ENCODE results near the gene CNOT4. TPM values are rescaled to one million over a fixed set of nuclear protein-coding genes. Genes with fewer than 3 reads are reported as not detected.

The CNOT4 gene, protein sequence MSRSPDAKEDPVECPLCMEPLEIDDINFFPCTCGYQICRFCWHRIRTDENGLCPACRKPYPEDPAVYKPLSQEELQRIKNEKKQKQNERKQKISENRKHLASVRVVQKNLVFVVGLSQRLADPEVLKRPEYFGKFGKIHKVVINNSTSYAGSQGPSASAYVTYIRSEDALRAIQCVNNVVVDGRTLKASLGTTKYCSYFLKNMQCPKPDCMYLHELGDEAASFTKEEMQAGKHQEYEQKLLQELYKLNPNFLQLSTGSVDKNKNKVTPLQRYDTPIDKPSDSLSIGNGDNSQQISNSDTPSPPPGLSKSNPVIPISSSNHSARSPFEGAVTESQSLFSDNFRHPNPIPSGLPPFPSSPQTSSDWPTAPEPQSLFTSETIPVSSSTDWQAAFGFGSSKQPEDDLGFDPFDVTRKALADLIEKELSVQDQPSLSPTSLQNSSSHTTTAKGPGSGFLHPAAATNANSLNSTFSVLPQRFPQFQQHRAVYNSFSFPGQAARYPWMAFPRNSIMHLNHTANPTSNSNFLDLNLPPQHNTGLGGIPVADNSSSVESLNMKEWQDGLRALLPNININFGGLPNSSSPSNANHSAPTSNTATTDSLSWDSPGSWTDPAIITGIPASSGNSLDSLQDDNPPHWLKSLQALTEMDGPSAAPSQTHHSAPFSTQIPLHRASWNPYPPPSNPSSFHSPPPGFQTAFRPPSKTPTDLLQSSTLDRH
- total RNA-seq (2014; rRNA removed; shearing (Covaris generic)), result 15.2 and 15.3 TPM in 2 replicates
- polyA plus RNA-seq (2014; cell fraction: nucleus; rRNA removed), result 3.3 and 4.0 TPM in 2 replicates

DNA sequence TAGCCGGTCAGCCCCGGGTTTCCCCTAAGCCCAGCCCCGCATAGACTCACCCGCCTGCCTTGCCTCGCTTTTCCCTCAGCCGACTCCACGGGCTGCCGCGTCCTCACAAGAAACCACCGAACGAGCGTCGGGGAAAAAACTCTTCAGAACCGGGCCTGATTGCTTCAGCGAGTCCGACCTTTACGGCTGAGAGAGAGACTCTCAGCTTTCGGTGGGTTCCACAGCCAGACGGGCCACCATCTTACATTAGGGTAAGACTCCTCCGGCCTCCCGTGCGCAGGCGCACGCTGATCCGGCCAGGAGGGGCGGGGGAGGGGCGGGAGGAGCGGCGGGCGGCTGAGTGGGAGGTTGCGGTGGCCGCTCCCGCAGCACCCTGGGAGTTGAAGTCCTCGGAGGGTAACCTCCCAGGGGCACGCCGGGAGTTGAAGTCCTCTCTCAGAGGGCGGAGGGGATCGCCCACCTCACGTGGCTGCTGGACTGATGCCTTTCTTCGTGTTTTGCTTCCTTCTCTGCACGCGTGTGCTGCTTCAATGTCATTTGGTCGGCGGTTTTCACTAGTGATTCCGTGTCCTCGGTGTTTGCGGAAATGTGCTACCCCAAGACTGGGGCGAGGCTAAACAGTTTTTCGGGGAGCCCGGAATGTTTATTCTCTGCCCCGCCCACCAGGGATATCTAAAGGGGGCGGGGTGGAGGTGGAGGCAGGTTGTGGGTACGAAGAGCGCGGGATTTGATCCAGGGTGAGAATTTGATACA lies at the start of gene CNOT4:
TSS of gene CNOT4 (minus strand) at position 264 of the 753 bp plus-strand sequence. CDS start 71,771 bp downstream, outside the sequence.
- DNase-seq (ENCODE audit: extremely low read depth, low read depth), result peak; percentile 95

DNA sequence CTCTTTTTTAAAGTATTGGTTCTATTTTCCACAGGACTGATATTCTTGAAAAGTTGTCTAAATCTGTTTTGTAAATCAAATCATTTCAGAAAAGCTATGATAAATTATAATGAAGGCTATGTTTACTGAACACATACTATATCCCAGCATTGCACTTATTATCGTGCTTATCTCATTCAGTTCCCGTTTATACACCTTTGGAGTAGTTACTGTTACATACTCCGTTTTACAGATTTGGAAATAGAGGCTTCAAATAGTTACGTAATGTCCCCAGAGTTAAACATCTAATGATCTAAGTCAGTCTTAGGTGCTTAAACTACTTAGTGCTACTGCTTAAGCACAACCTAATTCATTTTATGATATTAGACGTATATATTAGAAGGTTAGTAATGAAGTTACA lies 49.0 kb upstream of the CNOT4 start:
- DNase-seq (ENCODE audit: extremely low read depth, low read depth), result no peak

DNA sequence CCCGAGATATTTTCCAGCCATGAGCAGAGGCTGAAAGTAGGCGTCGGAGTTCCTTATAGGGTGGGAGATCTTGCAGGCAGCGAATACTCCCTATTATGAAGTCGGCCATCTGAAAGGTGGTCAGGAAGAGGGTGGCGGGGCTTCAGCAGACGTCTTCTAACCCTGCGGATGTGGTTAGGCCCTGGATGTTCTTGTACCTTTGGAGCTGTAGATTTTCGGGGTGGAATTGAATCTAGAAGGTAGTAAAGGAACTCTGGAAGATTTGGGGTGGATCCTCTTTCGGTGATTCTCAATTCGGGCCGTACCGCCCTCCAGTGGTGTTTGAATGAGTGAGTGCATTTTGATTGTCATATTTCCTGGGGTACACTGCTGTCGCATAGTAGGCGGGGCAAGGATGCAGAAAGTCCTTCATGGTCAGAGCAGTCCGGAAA lies 48.5 kb upstream of the CNOT4 start:
- DNase-seq (ENCODE audit: extremely low read depth, low read depth), result peak; percentile 69

DNA sequence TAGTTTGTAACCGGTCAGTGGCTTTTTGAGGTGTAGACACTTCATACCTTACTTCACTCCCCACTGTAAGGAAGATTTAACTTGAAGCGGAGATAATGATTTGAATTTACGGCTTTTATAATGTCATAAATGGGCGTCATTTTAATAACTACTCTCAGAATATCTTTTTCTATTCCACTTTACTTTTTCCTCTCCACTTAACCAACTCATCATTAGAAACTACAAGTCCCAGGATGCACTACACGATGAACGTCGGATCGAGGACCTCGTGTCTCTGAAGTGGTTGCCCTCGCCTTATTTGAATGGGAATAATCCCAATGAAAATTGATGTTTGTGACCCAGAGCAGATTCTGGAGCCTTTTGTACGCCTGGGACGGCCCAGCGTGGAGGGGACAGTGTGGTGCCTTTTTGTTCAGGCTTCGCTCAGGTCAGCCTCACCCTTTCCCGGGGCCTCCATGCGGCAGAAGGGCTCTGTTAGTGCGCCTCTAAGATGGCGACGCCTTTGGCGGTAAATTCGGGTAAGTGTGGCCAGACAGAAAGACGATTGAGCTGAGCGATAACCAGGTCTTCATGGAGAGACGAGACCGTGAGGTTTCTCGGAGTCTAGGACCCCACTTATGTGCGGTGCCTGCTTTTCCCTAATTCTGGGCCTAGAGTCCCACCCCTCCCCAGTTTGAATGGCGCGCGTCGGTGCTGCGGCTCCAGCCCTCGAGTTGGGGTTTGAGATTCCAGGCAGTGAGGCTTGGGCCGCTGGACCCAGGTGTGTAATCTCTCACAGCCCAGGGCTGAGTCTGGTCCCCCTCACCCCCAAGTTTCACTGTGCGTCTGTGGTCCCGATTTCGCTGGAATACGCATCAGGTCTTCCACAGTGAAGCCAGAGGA lies 47.8 kb upstream of the CNOT4 start, which contains the start of gene NUP205:
TSS of gene NUP205 (plus strand) at position 463 of the 882 bp plus-strand sequence. CDS start at position 491, 28 bp downstream.
- peak; percentile 79 for DNase-seq (ENCODE audit: extremely low read depth, low read depth)

DNA sequence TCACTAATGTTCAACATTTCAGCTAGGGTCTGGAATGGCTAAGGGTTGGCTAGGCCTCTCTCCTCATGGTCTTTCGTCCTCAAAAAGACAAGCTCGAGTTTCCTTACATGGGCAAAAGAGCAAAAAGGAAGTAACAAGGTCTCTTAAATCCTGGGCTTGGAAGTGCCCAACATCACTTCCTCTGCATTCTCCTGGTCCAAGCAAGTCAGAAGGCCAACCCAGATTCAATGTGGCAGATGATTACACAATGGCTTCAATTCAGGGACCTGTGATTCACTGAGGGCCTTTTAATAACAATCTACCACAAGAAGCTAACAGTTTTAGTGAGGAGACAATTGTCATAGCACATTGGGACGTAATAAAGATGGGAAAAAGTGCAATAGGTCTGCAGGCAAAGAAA lies 43.4 kb upstream of the CNOT4 start:
- no peak for DNase-seq (ENCODE audit: extremely low read depth, low read depth)

DNA sequence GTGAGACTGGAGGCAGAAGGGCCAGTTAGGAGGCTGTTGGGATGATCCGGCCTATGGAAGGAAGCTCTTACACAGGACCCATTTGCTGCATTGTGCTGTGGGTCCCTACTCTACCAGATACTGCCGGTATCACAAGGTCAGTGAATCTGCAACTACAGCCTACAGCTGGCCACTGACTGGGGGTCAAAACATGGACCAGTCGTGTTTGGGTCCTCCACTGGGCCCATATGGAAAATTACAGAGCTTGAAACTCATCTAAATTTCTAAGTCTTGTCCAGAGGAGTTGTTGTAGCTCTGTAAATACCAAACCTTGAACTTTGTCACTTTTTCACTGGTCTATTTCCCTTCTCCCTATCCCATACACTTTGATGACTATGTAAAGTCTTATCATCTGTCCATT lies 42.2 kb upstream of the CNOT4 start:
- no peak for DNase-seq (ENCODE audit: extremely low read depth, low read depth)

DNA sequence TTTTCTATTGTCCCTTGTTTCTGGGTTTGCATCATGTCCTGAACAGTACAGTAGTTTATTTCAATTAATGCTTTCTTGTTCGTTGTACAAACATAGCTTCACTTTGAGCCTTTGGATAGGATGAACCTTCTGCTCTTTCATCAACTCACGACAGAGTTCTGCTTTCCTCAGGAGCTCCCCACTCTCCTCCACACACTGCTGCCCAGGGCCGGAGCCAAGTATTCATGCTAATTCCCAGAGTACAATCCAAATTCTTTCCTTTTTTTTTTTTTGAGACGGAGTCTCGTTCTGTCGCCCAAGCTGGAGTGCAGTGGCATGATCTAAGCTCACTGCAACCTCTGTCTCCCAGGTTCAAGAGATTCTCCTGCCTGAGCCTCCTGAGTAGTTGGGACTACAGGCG lies 40.3 kb upstream of the CNOT4 start:
- DNase-seq (ENCODE audit: extremely low read depth, low read depth), result no peak

DNA sequence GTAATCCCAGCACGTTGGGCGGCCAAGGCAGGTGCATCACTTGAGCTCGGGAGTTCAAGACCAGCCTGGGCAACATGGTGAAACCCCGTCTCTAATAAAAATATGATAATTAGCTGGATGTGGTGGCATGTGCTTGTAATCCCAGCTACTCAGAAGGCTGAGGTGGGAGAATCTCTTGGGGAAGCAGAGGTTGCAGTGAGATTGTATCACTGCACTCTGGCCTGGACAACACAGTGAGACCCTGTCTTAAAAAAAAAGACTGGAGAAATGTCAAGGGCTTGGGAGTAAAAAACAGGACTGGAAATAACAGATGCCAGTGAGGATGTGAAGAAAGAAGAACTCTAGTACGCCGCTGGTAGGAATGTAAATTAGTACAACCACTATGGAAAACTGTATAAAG lies 31.1 kb upstream of the CNOT4 start:
- no peak for DNase-seq (ENCODE audit: extremely low read depth, low read depth)

DNA sequence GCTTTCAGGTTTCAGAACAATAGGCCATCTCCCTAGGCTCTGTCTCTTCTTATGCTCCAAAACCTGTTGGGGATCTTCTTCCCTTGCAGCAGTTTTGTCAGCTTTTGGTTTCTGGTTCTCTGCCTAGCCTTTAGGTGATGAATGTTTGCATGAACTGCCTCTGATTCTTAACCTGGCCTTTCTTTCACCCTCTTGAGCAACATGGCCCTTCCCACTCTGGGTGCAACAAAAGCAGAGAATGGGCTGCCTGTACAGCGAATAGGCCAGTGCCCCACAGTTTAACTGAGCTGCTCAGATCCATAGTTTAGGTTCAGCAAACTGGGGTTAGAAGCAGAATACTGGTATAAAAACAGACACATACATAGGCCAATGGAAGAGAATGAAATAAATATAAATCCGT lies 29.7 kb upstream of the CNOT4 start:
- no peak for DNase-seq (ENCODE audit: extremely low read depth, low read depth)

DNA sequence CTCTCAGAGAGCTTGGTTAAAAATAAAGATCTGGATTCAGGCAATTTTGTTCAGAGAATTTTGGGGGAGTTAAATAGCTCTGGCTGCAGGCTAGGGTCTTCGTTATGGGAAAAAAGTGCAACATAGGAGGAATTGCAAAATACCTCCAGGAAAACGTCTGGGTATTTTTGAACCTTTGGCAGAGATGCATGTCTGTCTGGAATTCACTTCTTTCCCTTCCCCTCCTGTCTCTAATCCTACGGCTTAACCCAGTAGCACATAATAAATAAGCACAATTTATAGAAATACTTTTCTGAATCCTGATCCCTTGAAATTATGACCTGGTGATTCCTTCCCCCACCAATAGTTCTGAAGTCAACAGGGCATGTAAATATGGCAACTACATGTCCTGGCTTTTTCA lies 28.5 kb upstream of the CNOT4 start:
- DNase-seq (ENCODE audit: extremely low read depth, low read depth), result no peak

DNA sequence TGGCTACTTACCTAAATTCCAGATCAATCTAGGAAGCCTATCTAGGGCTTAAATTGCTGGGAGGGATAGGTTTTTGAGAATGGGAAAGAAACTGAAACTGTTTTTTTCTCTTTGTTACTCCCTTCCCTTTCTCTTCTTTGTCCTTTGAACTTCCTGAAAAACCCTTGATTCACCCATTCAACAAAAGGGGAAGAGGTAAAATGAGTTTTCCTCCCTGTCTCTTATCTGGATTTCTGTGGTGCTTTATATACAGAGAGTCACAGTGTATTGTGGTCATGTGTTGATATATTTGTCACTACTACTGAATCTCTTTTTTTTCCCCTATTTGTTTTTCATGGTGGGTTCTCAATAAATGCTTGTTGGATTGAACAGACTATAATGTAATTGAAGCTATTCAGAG lies 28.0 kb upstream of the CNOT4 start:
- DNase-seq (ENCODE audit: extremely low read depth, low read depth), result no peak

DNA sequence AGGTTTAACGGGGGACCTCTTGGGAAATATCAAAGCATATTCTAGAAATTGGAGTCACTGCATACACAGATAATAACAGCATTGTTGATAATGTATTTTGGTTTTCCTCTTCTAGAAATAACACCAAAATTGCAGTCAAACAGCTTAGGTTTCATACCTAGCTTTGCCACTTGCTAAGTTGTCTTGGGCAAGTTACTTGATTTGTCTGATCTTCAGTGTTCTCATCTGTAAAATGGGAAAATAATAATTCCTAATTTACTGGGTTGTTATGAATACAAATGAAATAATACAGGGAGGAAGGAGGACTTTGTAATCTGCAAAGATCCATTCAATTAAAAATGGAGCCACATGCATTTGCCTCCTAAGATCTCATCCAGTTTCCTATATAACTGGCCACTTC lies 27.6 kb upstream of the CNOT4 start:
- DNase-seq (ENCODE audit: extremely low read depth, low read depth), result no peak

DNA sequence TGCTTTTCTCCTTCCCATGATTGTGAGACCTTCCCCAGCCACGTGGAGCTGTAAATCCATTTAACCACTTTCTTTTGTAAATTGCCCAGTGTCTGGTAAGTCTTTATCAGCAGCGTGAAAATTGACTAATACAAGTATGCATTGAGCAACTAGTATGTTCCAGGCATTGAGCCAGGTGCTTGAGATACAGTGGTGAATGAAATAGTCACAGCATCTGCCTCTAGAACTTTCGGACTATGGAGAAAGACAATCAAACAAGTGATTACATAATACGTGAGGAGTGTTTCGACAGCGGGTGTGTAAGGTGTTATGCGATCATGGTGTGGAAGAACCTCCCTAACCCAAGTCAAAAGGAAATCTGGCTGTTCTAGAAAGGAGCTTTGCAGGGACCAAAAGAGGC lies 26.2 kb upstream of the CNOT4 start:
- DNase-seq (ENCODE audit: extremely low read depth, low read depth), result no peak

DNA sequence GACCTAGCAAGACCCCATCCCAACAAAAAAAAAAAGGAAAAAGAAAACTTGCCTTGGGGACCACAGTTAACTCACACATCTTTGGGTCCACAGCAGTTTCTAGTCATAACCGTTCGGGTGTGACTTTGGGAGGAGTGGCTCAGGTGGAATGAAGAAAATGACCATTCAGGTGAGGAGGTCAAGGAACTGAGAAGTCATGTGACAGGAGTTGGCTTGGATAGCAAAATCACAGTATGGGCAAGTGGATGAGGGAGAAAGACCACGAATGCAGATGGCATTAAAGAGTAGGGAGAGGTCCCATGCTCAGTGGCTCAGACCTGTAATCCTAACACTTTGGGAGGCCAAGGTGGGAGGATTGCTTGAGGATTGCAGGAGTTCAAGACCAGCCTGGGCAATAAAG lies 17.1 kb upstream of the CNOT4 start:
- DNase-seq (ENCODE audit: extremely low read depth, low read depth), result no peak

DNA sequence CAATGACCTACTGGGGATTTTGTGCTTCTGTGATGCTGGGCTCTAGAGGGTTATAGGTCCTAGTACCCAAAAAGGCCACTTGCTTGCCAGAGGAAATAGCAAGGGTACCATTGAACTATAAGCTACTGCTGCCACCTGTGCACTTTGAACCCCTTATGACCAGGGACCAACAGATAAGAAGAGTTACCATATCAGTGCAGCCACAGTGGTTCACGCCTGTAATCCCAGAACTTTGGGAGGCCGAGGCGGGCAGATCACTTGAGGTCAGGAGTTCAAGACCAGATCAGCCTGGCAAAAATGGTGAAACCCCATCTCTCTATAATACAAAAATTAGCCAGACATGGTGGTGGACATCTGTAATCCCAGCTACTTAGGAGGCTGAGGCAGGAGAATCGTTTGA lies 15.5 kb upstream of the CNOT4 start:
- no peak for DNase-seq (ENCODE audit: extremely low read depth, low read depth)

DNA sequence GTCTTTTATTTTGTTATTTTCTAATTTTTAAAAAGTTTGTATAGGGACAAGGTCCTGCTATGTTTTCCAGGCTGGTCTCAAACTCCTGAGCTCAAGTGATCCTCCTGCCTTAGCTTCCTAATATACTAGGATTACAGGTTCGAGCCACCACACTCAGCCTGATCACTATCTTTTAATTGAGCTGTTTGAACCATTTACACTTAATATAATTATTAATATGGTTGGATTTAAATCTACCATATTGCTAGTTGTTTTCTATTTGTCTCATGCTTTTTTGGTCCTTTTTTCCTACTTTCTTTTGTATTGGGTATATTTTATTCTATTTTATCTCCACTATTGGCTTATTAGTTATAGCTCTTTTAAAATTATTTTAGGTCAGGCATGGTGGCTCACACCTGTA lies 13.2 kb upstream of the CNOT4 start:
- DNase-seq (ENCODE audit: extremely low read depth, low read depth), result no peak

DNA sequence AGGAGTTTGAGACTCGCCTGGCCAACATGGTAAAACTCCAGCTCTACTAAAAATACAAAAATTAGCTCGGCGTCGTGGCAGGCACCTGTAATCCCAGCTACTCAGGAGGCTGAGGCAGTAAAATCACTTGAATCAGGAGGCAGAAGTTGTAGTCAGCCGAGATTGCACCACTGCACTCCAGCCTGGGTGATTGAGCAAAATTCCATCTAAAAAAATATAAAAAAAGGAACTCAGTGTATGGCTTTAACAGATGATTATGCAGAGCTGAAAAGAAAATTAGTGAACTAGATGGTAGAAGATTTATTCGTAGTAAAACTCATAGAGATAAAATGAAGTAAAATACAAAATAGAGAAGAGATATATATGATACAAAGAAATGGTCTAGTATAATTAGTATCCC lies 12.6 kb upstream of the CNOT4 start:
- no peak for DNase-seq (ENCODE audit: extremely low read depth, low read depth)

DNA sequence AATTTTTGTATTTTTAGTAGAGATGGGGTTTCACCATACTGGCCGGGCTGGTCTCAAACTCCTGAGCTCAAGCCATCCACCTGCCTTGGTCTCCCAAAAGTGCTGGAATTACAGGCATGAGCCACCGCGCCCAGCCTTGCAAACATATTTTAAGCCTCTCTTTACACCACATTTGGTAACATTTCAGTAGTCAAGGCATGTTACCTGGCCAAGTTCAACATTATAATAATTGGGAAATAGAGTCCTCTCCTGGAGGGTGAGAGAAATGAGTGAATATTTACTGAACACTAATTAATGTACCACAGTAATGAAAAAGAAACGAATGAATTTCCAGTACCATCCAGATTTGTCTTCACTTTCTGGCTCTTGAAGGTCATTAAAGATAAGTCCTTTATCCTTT lies 10.0 kb upstream of the CNOT4 start:
- no peak for DNase-seq (ENCODE audit: extremely low read depth, low read depth)

DNA sequence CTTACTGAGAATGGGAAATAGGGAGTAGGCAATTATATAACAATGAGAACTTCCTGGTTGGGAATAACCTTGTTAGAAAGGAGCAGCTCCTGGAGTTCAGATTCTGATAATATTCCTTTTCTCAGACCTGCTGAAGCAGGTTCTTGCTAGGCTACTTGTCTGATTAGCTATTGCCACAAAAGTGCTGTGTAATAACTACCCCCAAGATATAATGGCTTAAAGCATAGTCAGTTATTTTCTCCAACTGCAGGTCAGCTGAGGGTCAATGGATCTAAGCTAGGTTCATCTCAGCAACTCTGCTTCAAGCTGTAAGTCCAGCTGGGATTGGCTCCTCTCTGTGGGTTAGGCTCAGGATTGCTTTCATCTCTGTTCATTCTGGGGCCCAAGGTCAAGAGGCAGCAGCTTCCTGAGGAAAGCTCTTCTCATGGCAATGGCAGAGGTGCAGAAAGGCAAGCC lies 9.4 kb upstream of the CNOT4 start:
- DNase-seq (ENCODE audit: extremely low read depth, low read depth), result no peak

DNA sequence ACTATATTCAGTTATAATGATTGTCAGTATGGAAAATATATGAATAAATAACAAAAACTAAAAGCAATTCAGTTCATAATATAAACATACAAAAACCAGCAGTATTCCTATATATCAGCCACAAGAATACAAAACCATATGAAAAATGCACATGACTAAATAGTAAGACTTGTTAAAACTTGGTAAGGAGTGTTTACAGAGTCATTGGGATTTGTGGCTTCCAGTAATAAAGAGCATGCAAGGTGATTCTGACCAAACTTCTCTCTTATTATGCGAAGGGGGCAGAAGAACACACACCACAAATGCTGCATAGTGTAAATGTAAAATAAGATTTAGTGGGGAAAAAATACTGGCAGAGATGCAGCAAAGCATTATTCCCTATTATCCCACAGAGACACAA lies 8.8 kb upstream of the CNOT4 start:
- no peak for DNase-seq (ENCODE audit: extremely low read depth, low read depth)
